Measurements from ENCODE around the gene PIGL. TPM values are rescaled to one million over a fixed set of nuclear protein-coding genes. Genes with fewer than 3 reads are reported as not detected.
"Not testable (repeated sequence)": the region's sequence is repeated elsewhere in the genome, so short reads cannot be mapped to it uniquely, and the experiment has no call there.

Gene PIGL
- total RNA-seq, 1 experiment from 2014 or later: 35.2 TPM

DNA sequence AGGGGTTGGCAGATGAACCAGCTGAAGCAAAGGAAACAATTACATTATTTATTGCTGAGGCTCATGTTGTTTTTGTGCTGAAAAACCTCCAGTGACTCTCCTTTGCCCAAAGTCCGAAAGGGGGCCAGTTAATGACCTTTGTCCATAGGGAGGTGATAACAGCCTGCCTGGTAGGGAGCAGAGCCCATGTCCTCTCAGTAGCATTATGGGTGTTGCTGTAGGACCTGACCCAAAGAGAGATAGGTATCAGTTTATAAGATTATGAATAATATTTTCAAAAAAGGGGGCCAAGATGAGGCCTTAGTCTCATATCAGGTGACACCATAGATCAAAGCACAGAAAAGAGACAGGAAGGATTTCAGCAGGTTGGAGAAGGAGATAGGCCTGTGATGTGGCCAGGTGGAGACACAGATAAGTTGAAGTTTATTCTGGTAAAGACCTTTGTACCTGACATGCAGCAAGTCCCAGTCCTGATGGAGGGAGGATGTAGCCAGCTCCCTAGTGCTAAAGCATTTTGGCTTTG lies 81.2 kb downstream of the PIGL start:
- Histone ChIP-seq H3K36me3 (no peaks in the 10 kb centered on the region), H3K27ac (no peak overlapping the region), H3K27me3 (no peaks in the 10 kb centered on the region), H3K4me1 (no peaks in the 10 kb centered on the region), H3K4me3 (no peak overlapping the region), H3K9me3 (replicated peaks) (no peaks in the 10 kb centered on the region)
- no peak for DNase-seq

DNA sequence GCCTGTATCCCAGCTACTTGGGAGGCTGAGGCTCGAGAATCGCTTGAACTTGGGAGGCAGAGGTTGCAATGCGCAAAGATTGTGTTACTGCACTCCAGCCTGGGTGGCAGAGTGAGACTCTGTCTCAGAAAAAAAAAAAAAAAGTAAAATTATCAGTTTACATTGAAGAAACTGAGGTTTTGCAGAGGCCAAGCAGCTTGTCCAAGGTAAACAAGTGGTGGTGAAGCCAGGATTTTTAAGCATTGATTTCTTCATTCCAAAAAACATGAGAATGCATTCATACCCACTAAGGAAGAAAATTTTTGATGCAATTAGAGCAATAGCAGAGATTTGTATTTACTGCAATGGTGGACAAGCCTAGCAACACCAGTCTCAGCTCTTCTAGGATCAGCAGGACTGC lies 83.5 kb downstream of the PIGL start:
- no peaks in the 10 kb centered on the region for H3K4me1 ChIP-seq
- H3K36me3 ChIP-seq: no peaks in the 10 kb centered on the region
- H3K27ac ChIP-seq: no peak overlapping the region
- H3K4me3 ChIP-seq: no peak overlapping the region
- H3K27me3 ChIP-seq: no peaks in the 10 kb centered on the region
- H3K9me3 ChIP-seq (replicated peaks): no peaks in the 10 kb centered on the region
- DNase-seq: no peak

- H3K27me3 ChIP-seq: no peaks in the 10 kb centered on the region
- H3K4me1 ChIP-seq: no peaks in the 10 kb centered on the region
- no peak overlapping the region for H3K4me3 ChIP-seq
- H3K27ac ChIP-seq: no peak overlapping the region
- no peaks in the 10 kb centered on the region for H3K36me3 ChIP-seq
- no peaks in the 10 kb centered on the region for H3K9me3 ChIP-seq (replicated peaks)
- DNase-seq: no peak
Measured at GRCh38 chr17:16301963-16302855, 85.2 kb downstream of the PIGL start.

GRCh38 chr17:16302856-16303255 lies 85.8 kb downstream of the PIGL start:
- H3K27ac ChIP-seq: no peak overlapping the region
- no peaks in the 10 kb centered on the region for H3K36me3 ChIP-seq
- H3K4me3 ChIP-seq: no peak overlapping the region
- no peaks in the 10 kb centered on the region for H3K27me3 ChIP-seq
- H3K4me1 ChIP-seq: no peaks in the 10 kb centered on the region
- DNase-seq: no peak
- no peaks in the 10 kb centered on the region for H3K9me3 ChIP-seq (replicated peaks)

- Histone ChIP-seq H3K36me3 (no peaks in the 10 kb centered on the region), H3K27me3 (no peaks in the 10 kb centered on the region), H3K4me1 (no peaks in the 10 kb centered on the region), H3K4me3 (no peak overlapping the region), H3K27ac (no peak overlapping the region), H3K9me3 (replicated peaks) (no peaks in the 10 kb centered on the region)
- DNase-seq: peak; percentile 43 to 66
Measured at GRCh38 chr17:16304830-16305229, 87.8 kb downstream of the PIGL start.

DNA sequence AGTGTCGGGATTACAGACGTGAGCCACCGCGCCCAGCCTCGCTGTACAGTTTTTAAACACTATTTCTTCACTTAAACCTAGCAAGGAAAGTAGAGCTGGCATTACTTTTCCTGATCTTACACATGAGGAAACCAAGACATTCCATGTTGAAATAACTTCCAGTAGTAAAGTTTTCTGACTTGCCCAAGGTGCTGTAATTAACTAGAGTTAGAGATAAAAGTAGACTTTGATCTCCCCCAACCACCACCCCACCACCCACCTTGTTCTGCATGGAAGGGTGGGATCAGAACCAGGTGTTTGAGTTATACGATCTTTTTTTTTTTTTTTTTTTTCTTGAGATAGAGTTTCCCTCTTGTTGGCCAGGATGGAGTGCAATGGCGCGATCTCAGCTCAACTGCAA lies 89.2 kb downstream of the PIGL start:
- Histone ChIP-seq H3K9me3 (replicated peaks) (no peaks in the 10 kb centered on the region), H3K4me1 (no peaks in the 10 kb centered on the region), H3K4me3 (no peak overlapping the region), H3K27me3 (no peaks in the 10 kb centered on the region), H3K27ac (no peak overlapping the region), H3K36me3 (no peaks in the 10 kb centered on the region)
- no peak for DNase-seq

DNA sequence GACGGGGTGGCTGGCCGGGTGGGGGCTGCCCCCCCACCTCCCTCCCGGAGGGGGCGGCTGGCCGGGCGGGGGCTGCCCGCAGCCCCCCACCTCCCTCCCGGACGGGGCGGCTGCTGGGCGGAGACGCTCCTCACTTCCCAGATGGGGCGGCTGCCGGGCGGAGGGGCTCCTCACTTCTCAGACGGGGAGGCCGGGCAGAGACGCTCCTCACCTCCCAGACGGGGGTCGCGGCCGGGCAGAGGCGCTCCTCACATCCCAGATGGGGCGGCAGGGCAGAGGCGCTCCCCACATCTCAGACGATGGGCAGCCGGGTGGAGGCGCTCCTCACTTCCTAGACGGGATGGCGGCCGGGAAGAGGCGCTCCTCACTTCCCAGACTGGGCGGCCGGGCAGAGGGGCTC lies 95.1 kb downstream of the PIGL start:
- H3K27ac ChIP-seq; H3K9me3 ChIP-seq (replicated peaks); H3K36me3 ChIP-seq; DNase-seq; H3K4me3 ChIP-seq; H3K27me3 ChIP-seq: not testable (repeated sequence)
- peaks cover 11% of the 10 kb centered on the region; the same call in 1 of the 2 replicates for H3K4me1 ChIP-seq

DNA sequence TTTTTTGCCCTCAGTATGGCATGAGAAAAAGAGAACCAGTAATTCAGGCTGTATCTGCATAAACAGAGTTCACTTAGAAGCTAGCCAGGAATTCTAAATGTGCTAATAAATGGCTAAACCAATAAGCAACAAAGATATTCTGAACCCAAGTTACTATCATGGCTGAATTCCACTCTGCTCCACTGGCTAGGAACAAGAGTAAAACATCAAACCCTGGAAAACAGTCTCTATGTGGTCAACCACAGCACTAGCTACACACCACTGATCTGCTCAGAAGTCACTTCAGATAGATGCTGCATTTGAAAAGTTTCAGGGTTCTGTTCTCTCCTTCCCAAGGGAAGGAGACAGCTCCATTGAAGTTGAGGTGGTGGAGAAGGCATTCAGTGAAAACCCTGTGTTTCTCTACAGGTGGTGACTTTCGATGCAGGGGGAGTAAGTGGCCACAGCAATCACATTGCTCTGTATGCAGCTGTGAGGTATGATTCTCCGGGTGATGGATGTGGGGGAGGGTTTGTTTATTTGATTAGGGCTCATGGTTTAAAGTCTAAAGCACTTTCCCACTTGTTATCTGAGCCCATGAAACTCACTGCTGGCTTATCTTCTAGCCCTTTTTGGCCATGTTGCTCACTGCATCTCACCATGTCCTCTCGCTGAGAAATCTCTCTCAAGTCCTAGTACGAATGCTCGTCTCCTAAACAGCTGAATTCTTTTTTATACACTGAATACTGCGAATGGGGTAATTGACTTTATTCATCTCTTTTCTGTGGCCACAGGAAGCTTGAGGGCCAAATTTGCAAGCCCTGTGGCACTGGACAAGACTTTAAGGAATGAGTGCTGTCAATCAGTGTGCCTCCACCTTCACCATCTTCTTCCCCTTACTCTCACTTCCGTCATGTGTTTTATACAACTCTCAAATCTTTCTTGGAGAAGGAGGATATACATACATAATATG lies 96.4 kb downstream of the PIGL start:
- no peak overlapping the region for H3K27ac ChIP-seq
- no peaks in the 10 kb centered on the region; the same call in 1 of the 2 replicates for H3K9me3 ChIP-seq (replicated peaks)
- no peak overlapping the region for H3K4me3 ChIP-seq
- H3K4me1 ChIP-seq: peaks cover 11% of the 10 kb centered on the region; the same call in 1 of the 2 replicates
- no peaks in the 10 kb centered on the region for H3K27me3 ChIP-seq
- no peaks in the 10 kb centered on the region; the same call in 1 of the 2 replicates for H3K36me3 ChIP-seq
- peak; percentile 62 to 76 for DNase-seq

- no peak overlapping the region for H3K27ac ChIP-seq
- H3K9me3 ChIP-seq (replicated peaks): no peaks in the 10 kb centered on the region; the same call in 1 of the 2 replicates
- H3K4me1 ChIP-seq: peaks cover 11% of the 10 kb centered on the region; the same call in 1 of the 2 replicates
- H3K36me3 ChIP-seq: no peaks in the 10 kb centered on the region; the same call in 1 of the 2 replicates
- no peak for DNase-seq
- H3K27me3 ChIP-seq: no peaks in the 10 kb centered on the region
- H3K4me3 ChIP-seq: no peak overlapping the region
Measured at GRCh38 chr17:16314189-16314588, 97.2 kb downstream of the PIGL start.

GRCh38 chr17:16314859-16315258 lies 97.8 kb downstream of the PIGL start:
- H3K4me1 ChIP-seq: peaks cover 11% of the 10 kb centered on the region; the same call in 1 of the 2 replicates
- no peaks in the 10 kb centered on the region for H3K27me3 ChIP-seq
- no peak overlapping the region for H3K4me3 ChIP-seq
- no peaks in the 10 kb centered on the region; the same call in 1 of the 2 replicates for H3K36me3 ChIP-seq
- H3K9me3 ChIP-seq (replicated peaks): no peaks in the 10 kb centered on the region; the same call in 1 of the 2 replicates
- no peak for DNase-seq
- no peak overlapping the region for H3K27ac ChIP-seq

GRCh38 chr17:16319969-16320368 lies 103.0 kb downstream of the PIGL start:
- no peaks in the 10 kb centered on the region for H3K9me3 ChIP-seq (replicated peaks)
- no peak overlapping the region for H3K27ac ChIP-seq
- H3K4me3 ChIP-seq: no peak overlapping the region
- peaks cover 3% of the 10 kb centered on the region; the same call in 1 of the 2 replicates for H3K36me3 ChIP-seq
- no peaks in the 10 kb centered on the region for H3K27me3 ChIP-seq
- H3K4me1 ChIP-seq: peaks cover 11% of the 10 kb centered on the region
- no peak for DNase-seq

DNA sequence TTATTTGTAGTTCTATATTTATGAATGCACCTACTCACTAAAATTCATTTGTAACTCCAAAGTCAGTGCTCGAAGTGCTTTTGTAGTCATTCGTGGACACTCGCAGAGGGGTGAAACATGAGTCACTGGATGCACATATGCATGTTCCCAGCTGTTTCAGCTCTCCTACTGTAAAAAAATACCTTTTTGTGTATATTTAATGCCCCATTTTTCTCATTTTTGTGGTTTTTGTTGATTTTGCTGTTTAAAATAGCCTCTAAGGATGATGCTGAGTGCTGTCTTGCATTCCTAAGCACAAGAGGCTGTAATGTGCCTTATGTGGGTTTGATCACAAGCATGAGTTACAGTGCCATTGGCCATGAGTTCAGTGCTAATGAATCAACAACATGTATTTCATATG lies 105.6 kb downstream of the PIGL start:
- peak; percentile 58 to 69 for DNase-seq
- H3K27ac ChIP-seq: peak overlapping the region; percentile 8; the same call in 1 of the 2 replicates

DNA sequence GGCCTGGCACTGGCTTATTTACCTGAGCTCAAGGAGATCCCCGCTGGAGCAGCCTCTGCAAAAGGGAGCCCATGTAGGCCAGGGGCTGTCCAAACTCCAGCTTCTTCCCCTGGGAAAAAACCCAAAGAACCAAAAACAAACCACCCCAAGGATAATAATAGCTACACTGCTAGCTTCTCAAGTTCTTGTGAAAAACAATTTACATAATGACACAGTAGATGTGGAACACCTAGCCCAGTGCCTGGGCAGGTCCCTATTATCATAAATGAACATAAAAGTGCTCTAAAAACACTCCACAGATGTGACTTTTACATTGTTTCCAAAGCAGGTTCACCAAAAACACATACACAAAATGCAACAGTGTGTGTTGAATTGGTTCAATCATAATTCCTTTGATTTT lies 109.0 kb downstream of the PIGL start:
- no peaks in the 10 kb centered on the region for H3K27me3 ChIP-seq
- H3K36me3 ChIP-seq: 0 out of 2 replicates have a peak, but pooled peaks cover 3% of the 10 kb centered on the region
- DNase-seq: no peak
- no peak overlapping the region for H3K4me3 ChIP-seq
- peaks cover 11% of the 10 kb centered on the region for H3K4me1 ChIP-seq
- H3K9me3 ChIP-seq (replicated peaks): no peaks in the 10 kb centered on the region
- H3K27ac ChIP-seq: no peak overlapping the region

More for the DNA sequence above, 105.6 kb downstream of the PIGL start:
- peaks cover 11% of the 10 kb centered on the region for H3K4me1 ChIP-seq
- no peak overlapping the region for H3K4me3 ChIP-seq
- H3K27me3 ChIP-seq: no peaks in the 10 kb centered on the region
- 0 out of 2 replicates have a peak, but pooled peaks cover 3% of the 10 kb centered on the region for H3K36me3 ChIP-seq
- H3K9me3 ChIP-seq (replicated peaks): no peaks in the 10 kb centered on the region

DNA sequence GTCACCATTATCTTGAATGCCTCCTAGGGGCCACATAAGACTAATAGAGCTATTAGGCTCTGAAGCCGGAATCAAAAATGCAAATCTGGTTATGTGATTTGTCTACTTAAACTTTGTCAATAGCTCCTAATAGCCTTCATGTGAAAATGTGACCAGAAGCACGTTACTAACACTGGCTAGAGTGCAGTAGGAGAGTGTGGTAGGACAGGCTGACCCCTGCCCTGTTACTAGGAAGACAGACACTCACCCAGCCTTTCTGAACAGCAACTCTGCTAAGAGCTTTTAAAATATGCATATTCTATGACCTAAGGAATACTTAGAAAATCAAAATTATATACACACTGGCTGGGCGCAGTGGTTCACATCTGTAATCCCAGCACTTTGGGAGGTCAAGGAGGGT lies 110.0 kb downstream of the PIGL start:
- Histone ChIP-seq H3K9me3 (replicated peaks) (no peaks in the 10 kb centered on the region), H3K4me1 (peaks cover 11% of the 10 kb centered on the region), H3K4me3 (no peak overlapping the region), H3K27me3 (no peaks in the 10 kb centered on the region), H3K27ac (no peak overlapping the region), H3K36me3 (0 out of 2 replicates have a peak, but pooled peaks cover 3% of the 10 kb centered on the region)
- DNase-seq: no peak

Data from SJCRH30 (cell line).